ENCODE results near the gene EPHA3. TPM values are rescaled to one million over a fixed set of nuclear protein-coding genes. Genes with fewer than 3 reads are reported as not detected.

Gene EPHA3
- polyA plus RNA-seq, 1 donor from 2014 or later: 33.0 TPM

DNA sequence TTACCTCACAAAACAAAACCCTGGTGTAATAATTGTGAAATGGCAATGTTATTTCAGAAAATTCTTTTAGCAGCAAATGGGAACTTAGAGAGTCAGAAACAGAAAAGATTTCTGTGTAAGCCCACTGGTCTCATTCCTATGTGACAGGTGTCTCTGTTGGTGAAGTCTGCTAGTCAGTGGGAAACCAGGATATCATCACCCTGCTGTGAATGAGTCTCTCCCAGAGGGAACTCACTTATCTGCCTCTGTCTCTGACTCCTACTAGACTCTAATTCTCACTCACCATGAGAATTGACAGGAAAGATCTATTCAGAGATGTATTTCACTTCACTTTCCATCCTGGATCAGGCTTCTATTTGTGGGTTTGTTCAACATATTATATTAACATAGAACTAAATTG lies 266.0 kb downstream of the EPHA3 start:
- TF ChIP-seq EZH2 (IDR thresholded peaks at IDR 0.05; ENCODE audit: borderline replicate concordance, insufficient read depth, low read length, poor library complexity, severe bottlenecking) (no peak), CTCF (IDR thresholded peaks at IDR 0.05; ENCODE audit: poor library complexity, severe bottlenecking) (no peak), RAD21 (conservative IDR thresholded peaks at IDR 0.05) (peak; percentile 19), MXI1 (conservative IDR thresholded peaks at IDR 0.05; ENCODE audit: poor library complexity, severe bottlenecking) (no peak), POLR2AphosphoS5 (IDR thresholded peaks at IDR 0.05) (peak; percentile 49), EP300 (conservative IDR thresholded peaks at IDR 0.05; ENCODE audit: poor library complexity, severe bottlenecking) (peak; percentile 71), SMC3 (conservative IDR thresholded peaks at IDR 0.05; ENCODE audit: poor library complexity) (no peak), TAF1 (IDR thresholded peaks at IDR 0.05; ENCODE audit: low read depth) (no peak)
- TF ChIP-seq, protein P1, sequence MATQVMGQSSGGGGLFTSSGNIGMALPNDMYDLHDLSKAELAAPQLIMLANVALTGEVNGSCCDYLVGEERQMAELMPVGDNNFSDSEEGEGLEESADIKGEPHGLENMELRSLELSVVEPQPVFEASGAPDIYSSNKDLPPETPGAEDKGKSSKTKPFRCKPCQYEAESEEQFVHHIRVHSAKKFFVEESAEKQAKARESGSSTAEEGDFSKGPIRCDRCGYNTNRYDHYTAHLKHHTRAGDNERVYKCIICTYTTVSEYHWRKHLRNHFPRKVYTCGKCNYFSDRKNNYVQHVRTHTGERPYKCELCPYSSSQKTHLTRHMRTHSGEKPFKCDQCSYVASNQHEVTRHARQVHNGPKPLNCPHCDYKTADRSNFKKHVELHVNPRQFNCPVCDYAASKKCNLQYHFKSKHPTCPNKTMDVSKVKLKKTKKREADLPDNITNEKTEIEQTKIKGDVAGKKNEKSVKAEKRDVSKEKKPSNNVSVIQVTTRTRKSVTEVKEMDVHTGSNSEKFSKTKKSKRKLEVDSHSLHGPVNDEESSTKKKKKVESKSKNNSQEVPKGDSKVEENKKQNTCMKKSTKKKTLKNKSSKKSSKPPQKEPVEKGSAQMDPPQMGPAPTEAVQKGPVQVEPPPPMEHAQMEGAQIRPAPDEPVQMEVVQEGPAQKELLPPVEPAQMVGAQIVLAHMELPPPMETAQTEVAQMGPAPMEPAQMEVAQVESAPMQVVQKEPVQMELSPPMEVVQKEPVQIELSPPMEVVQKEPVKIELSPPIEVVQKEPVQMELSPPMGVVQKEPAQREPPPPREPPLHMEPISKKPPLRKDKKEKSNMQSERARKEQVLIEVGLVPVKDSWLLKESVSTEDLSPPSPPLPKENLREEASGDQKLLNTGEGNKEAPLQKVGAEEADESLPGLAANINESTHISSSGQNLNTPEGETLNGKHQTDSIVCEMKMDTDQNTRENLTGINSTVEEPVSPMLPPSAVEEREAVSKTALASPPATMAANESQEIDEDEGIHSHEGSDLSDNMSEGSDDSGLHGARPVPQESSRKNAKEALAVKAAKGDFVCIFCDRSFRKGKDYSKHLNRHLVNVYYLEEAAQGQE (IDR thresholded peaks at IDR 0.05; ENCODE audit: borderline replicate concordance): peak; percentile 55
- Histone ChIP-seq H3K4me3 (ENCODE audit: low read length) (no peak overlapping the region), H3F3A (ENCODE audit: insufficient read depth, low read length, poor library complexity, severe bottlenecking) (no peaks in the 10 kb centered on the region), H3K79me2 (replicated peaks; ENCODE audit: insufficient read depth, low read length) (no peaks in the 10 kb centered on the region), H3K4me2 (ENCODE audit: low read length) (no peak overlapping the region), H3K9me3 (ENCODE audit: low read length) (no peaks in the 10 kb centered on the region), H3K9me2 (ENCODE audit: insufficient read depth, low read length) (no peaks in the 10 kb centered on the region), H2AFZ (ENCODE audit: low read depth, low read length) (no peak overlapping the region), H3K27ac (ENCODE audit: low read length) (peak overlapping the region; percentile 51), H3K36me3 (ENCODE audit: insufficient read depth, low read length) (no peaks in the 10 kb centered on the region), H4K20me1 (ENCODE audit: insufficient read depth) (no peaks in the 10 kb centered on the region), H3K27me3 (ENCODE audit: insufficient read depth, low read depth, low read length) (no peaks in the 10 kb centered on the region), H3K9ac (ENCODE audit: low read length) (no peak overlapping the region)

DNA sequence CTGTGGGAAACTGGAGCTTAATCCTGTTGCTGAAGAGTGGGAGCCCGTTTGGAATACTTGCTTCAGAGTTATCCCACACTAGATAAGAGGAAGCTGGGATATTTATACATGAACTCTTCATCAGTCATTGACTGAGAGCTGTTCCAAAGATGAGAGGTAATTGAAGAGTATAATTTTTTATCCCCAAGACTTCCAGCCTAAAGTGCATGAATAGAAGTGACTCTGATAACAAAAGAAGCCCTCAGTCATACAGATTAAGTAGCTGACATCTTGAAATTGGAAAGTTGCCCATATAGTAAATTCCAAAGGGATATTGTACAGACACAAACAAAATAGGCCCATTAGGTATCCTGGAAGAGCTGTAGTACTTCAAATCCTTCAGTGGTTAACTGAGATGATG lies 268.0 kb downstream of the EPHA3 start:
- no peak overlapping the region for H2AFZ ChIP-seq (ENCODE audit: low read depth, low read length)
- no peak overlapping the region for H3K27ac ChIP-seq (ENCODE audit: low read length)
- no peaks in the 10 kb centered on the region for H3K9me2 ChIP-seq (ENCODE audit: insufficient read depth, low read length)
- H3K79me2 ChIP-seq (replicated peaks; ENCODE audit: insufficient read depth, low read length): no peaks in the 10 kb centered on the region
- H3K27me3 ChIP-seq (ENCODE audit: insufficient read depth, low read depth, low read length): no peaks in the 10 kb centered on the region
- H3K4me2 ChIP-seq (ENCODE audit: low read length): no peak overlapping the region
- no peaks in the 10 kb centered on the region for H3F3A ChIP-seq (ENCODE audit: insufficient read depth, low read length, poor library complexity, severe bottlenecking)
- no peaks in the 10 kb centered on the region for H4K20me1 ChIP-seq (ENCODE audit: insufficient read depth)
- H3K9me3 ChIP-seq (ENCODE audit: low read length): no peaks in the 10 kb centered on the region
- TF ChIP-seq EP300 (conservative IDR thresholded peaks at IDR 0.05; ENCODE audit: poor library complexity, severe bottlenecking) (no peak), POLR2AphosphoS5 (IDR thresholded peaks at IDR 0.05) (no peak), EZH2 (IDR thresholded peaks at IDR 0.05; ENCODE audit: borderline replicate concordance, insufficient read depth, low read length, poor library complexity, severe bottlenecking) (no peak), MXI1 (conservative IDR thresholded peaks at IDR 0.05; ENCODE audit: poor library complexity, severe bottlenecking) (no peak), SMC3 (conservative IDR thresholded peaks at IDR 0.05; ENCODE audit: poor library complexity) (no peak), RAD21 (conservative IDR thresholded peaks at IDR 0.05) (no peak), CTCF (IDR thresholded peaks at IDR 0.05; ENCODE audit: poor library complexity, severe bottlenecking) (no peak), TAF1 (IDR thresholded peaks at IDR 0.05; ENCODE audit: low read depth) (no peak)
- TF ChIP-seq, protein P1 (IDR thresholded peaks at IDR 0.05; ENCODE audit: borderline replicate concordance): no peak
- H3K4me3 ChIP-seq (ENCODE audit: low read length): no peak overlapping the region
- H3K36me3 ChIP-seq (ENCODE audit: insufficient read depth, low read length): no peaks in the 10 kb centered on the region
- no peak overlapping the region for H3K9ac ChIP-seq (ENCODE audit: low read length)
